Heart left ventricle (tissue), 13 donors: Measurements from ENCODE around the gene APPL2.

Source experiments
- POLR2A ChIP-seq, 2 donors: fragments of 450-650 bp; IDR thresholded peaks; one replicate each; pipeline ENCODE4 v1.6.1; 2017; ENCODE audit warnings: antibody characterized with exemption in 2 of 2, mild to moderate bottlenecking in 2 of 2, moderate library complexity in 2 of 2
- TF ChIP-seq, protein P1 (sequence below), 12 donors: fragments of 200-600 bp; sonication (generic) in 4 of 12; IDR thresholded peaks; one replicate each; pipeline versions ENCODE4 v1.5.0 to v1.8.0; 2018 to 2022; ENCODE audit warnings: antibody characterized with exemption in 12 of 12, mild to moderate bottlenecking in 5 of 12
- donor health status: ischemic (EF 13 %, LVEDD 7.1; RV severe dilation, severe dysfunction).
- donor health status: DM: no; HTN: yes; CAD: no.
- donor health status: DM: no; HTN: no; CAD: no.
- donor health status: ischemic (EF 25% LVEDD 6.9; RV normal size, moderate dysfunction).
- donor health status: ischemic (EF 25% LVEDD 5.7; RV mildly dilated, moderate dysfunction).
- donor health status: ischemic (EF 35%, LVEDD 5.7; RV mildly dilated, moderate dysfunction).
- donor health status: nonischemic (EF 11% LVEDD 7.7; RV severe dilation, severe dysfunction).
- donor health status: DM: yes; HTN: yes; CAD: no.
- donor health status: PGD.
- donor health status: ischemic (EF 29% LVEDD 5.4; RV normal size, mild dysfunction).
- donor health status: nonischemic (EF 23%, LVEDD 6.1; RV moderate dilation, normal function).

DNA sequence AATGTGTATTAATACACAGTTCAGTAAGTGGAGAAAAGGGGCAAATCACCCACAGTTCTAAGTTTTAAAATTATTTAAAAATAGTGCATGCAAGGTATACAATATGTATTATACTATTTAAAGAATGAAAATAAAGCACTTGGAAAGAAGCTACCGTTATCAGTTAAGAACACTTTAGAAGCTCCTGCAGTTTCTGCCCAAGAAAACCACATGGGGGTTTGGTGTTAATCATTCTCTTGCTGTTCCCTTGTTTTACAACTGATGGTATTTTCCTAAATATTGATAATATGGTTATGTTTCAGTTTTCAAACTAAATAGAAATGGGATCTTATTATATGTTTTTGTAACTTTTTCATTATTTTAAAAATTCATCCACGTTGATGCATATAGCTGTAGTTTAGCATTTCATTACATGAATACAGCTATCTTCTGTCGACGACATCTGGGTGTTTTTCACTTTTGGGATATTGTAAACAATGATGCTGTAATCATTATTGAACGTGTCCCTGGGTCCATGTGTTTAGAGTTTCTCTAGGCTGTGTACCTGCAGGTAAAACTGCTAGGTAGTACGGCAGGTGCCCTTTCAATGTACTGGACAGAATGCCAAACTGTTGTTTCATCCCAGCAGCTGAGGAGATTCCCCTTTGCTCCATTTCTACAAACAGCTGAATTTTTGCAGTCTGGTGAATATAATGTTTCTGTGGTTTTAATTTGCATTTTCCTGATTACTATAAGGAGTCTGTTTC lies 64.1 kb downstream of the APPL2 start:
- TF ChIP-seq, protein P1, sequence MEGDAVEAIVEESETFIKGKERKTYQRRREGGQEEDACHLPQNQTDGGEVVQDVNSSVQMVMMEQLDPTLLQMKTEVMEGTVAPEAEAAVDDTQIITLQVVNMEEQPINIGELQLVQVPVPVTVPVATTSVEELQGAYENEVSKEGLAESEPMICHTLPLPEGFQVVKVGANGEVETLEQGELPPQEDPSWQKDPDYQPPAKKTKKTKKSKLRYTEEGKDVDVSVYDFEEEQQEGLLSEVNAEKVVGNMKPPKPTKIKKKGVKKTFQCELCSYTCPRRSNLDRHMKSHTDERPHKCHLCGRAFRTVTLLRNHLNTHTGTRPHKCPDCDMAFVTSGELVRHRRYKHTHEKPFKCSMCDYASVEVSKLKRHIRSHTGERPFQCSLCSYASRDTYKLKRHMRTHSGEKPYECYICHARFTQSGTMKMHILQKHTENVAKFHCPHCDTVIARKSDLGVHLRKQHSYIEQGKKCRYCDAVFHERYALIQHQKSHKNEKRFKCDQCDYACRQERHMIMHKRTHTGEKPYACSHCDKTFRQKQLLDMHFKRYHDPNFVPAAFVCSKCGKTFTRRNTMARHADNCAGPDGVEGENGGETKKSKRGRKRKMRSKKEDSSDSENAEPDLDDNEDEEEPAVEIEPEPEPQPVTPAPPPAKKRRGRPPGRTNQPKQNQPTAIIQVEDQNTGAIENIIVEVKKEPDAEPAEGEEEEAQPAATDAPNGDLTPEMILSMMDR (IDR thresholded peaks at IDR 0.05), result no peak
- no peak for TF ChIP-seq POLR2A (IDR thresholded peaks at IDR 0.05)
